ENCODE results near the gene CCNG1.
"Not testable (repeated sequence)": the region's sequence is repeated elsewhere in the genome, so short reads cannot be mapped to it uniquely, and the experiment has no call there.

Gene CCNG1

GRCh38 chr5:163437309-163438182 is at the start of gene CCNG1:
CCNG1 (plus strand) TSS chr5:163437595; CDS start chr5:163439257, 1,662 bp downstream.
- DNase-seq (ENCODE audit: low read depth, low spot score) = peak; percentile 95

DNA sequence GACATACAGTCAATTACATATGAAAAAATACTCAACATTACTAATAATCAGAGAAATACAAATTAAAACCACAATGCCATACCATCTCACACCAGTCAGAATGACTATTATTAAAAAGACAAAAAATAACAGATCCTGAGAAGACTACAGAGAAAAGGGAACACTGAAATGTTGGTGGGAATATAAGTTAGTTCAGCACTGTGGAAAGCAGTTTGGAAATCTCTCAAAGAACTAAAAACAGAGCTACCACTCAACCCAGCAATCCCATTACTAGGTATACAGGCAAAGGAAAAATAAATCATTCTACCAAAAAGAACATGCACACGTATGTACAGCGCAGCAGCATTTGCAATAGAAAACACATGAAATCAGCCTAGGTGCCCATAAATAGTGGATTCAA is 41.6 kb upstream of the CCNG1 start:
- DNase-seq (ENCODE audit: low read depth, low spot score) = no peak

DNA sequence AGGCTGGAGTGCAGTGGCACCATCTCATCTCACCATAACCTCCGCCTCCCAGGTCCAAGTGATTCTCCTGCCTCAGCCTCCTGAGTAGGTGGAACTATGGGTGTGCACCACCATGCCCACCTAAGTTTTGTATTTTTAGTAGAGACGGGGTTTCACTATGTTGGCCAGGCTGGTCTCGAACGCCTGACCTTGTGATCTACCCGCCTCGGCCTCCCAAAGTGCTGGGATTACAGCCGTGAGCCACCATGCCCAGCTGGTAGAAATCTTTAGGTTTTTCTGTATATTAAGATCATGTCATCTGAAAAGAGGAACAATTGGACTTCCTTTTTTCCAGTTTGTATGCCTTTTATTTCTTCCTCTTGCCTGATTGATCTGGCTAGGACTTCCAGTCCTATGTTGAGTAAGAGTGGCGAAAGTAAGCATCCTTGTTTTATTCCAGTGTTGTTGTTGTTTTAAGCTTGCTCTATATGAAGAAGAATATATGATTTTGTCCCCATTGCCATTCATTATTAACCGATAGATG is 40.5 kb upstream of the CCNG1 start:
- not testable (repeated sequence) for DNase-seq (ENCODE audit: low read depth, low spot score)

DNA sequence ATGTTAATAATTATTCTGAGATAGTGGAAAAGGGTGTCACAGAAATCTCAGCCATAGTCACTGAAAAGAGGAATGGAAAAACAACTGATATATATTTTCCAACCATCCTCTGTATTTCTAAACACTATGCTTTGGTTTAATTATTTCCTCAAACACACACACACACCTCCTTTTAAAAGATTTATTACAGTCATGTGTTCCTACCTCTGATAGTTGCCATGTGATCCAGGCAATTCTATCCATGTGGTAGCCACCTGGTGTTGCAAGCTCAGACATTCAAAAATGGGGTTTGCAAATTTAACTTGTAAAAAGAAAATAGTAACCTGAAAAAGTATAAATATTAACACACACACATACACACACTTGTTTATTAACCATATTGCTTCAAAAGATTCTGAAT is 40.0 kb upstream of the CCNG1 start:
- no peak for DNase-seq (ENCODE audit: low read depth, low spot score)

- no peak for DNase-seq (ENCODE audit: low read depth, low spot score)
Measured at GRCh38 chr5:163399923-163400322, 37.5 kb upstream of the CCNG1 start.

GRCh38 chr5:163401271-163401670 is 36.1 kb upstream of the CCNG1 start:
- DNase-seq (ENCODE audit: low read depth, low spot score) = no peak

- DNase-seq (ENCODE audit: low read depth, low spot score) = no peak
Measured at GRCh38 chr5:163402007-163402406, 35.4 kb upstream of the CCNG1 start.

- no peak for DNase-seq (ENCODE audit: low read depth, low spot score)
Measured at GRCh38 chr5:163404364-163405173, 32.8 kb upstream of the CCNG1 start.

DNA sequence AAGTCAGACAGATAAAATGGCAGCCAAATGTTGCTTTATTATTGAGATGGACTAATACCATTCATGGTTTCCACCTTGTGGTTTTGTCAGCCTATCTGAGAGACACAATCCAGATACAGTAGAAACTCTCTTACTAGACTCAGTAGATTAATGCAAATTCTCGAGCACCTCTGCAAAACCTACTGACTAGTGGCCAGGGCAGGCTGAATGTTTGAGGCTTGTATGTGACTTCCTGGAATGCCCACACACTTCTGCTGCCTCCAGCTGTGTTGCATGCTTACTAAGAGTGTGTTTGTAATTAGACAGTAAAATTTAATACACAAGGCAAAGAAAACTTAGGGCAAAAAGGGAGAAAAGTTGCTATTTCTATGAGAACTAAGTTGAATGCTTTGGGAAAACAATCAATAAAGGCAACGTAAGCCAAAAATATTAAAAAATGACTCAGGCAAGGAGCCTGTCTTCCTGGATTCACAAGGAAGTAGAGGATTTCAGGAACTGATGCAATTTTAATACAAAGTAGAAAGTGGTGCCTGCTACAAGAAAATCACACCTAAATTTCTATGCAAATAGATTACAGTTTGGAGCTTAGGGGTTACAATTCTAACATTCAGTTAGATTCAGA is 30.2 kb upstream of the CCNG1 start:
- no peak for DNase-seq (ENCODE audit: low read depth, low spot score)

GRCh38 chr5:163408311-163408923 is 29.0 kb upstream of the CCNG1 start:
- DNase-seq (ENCODE audit: low read depth, low spot score) = peak; percentile 17

DNA sequence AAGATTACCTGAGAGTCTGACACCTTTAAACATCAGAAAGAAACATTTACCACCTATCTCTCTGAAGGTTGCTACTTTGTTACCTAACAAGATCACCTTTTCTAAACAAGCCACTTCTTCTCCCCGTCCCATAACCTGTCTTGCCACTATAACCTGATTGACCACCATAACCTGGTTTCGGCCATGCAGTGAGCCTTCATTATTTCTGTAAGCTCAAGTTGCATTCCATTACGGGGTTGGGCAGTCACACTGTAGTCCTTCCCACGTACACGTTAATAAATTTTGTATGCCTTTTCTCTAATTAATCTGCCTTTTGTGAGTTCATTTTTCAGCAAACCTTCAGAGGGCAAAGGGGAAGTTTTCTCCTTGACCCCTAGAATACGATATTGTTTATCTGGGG is 28.0 kb upstream of the CCNG1 start:
- no peak for DNase-seq (ENCODE audit: low read depth, low spot score)

- no peak for DNase-seq (ENCODE audit: low read depth, low spot score)
Measured at GRCh38 chr5:163410505-163410904, 26.9 kb upstream of the CCNG1 start.

GRCh38 chr5:163415673-163416072 is 21.7 kb upstream of the CCNG1 start:
- DNase-seq (ENCODE audit: low read depth, low spot score) = not testable (repeated sequence)

DNA sequence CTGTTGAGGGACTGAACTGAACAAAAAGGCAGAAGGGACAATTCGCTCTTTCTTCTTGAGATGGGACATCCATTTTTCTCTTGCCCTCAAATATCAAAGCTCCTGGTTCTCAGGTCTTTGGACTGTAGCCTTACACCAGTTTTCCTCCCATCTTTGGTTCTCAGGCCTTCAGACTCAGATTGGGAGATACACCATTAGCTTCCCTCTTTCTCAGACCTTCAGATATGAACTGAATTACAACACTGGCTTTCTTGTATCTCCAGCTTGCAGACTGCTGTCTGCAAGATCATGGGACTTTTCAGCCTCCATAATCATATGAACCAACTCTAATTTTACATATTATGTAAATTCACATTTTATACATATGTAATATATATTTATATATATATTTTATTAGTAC is 12.6 kb upstream of the CCNG1 start:
- no peak for DNase-seq (ENCODE audit: low read depth, low spot score)

GRCh38 chr5:163426128-163426527 is 11.3 kb upstream of the CCNG1 start:
- DNase-seq (ENCODE audit: low read depth, low spot score) = not testable (repeated sequence)

DNA sequence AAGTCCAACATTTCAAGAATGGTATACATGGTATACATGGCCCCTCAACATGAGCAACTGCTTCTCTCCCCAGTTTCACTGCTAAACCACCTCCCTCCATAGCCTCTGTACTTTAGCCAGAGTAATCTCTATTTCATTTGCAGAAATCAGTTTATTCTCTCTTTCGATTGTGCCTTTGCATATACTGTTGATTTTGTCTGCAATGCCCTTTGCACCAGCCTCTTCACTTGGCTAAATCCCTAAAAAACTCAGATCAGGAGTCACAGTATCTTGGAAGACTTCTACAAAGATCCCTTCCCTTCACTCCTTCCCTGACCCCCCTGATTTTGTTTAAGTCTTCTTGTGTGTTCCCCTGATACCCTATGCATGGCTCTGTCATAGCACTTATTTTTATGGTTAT is 4.9 kb upstream of the CCNG1 start:
- DNase-seq (ENCODE audit: low read depth, low spot score) = no peak

DNA sequence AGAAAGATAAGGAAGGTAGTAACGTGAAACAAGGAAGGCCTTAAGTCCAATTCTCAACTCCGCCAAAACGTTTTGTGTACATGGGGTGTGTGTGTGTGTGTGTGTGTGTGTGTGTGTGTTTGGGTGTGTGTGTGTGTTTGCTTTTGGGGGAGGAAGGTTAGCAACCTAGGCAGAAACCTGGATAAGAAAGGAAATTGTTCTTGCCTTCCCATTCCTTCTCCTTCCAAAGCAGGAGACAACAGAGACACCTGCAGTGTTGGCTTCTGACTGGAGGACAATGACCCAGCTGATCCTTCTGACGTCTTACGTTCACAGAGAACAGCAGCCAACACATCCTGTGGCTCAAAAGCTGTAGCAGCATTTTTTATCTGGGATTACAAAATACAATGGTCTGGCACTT is 4.1 kb upstream of the CCNG1 start:
- DNase-seq (ENCODE audit: low read depth, low spot score) = no peak

GRCh38 chr5:163434401-163434866 is 3.0 kb upstream of the CCNG1 start:
- DNase-seq (ENCODE audit: low read depth, low spot score) = no peak

DNA sequence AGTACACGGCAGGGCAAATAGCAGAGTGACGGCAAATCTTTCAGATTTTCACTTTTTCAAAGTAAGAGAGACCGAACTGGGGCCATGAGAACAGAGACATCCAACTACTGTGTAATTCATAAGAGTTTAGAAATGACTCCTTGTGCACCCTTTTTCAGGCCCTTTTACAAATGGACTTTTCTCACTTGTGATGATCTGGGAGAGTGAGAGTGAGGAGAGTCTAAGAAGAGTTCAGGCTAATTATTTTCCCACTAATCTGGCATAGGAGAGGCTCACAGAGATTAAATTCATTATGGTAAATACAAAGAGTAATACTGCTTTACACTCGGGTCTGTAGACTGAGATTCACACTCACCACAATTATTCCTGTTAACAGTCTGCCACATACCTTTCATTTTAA is 880 bp upstream of the CCNG1 start:
- no peak for DNase-seq (ENCODE audit: low read depth, low spot score)

- DNase-seq (ENCODE audit: low read depth, low spot score) = no peak
Measured at GRCh38 chr5:163437011-163437308, 435 bp upstream of the CCNG1 start.

- no peak for DNase-seq (ENCODE audit: low read depth, low spot score)
Measured at GRCh38 chr5:163439092-163439425, 1.7 kb downstream of the CCNG1 start.

GRCh38 chr5:163440954-163441353 is 3.6 kb downstream of the CCNG1 start:
- DNase-seq (ENCODE audit: low read depth, low spot score) = no peak
